Measurements from ENCODE around the gene GREB1.

GREB1 gene

DNA sequence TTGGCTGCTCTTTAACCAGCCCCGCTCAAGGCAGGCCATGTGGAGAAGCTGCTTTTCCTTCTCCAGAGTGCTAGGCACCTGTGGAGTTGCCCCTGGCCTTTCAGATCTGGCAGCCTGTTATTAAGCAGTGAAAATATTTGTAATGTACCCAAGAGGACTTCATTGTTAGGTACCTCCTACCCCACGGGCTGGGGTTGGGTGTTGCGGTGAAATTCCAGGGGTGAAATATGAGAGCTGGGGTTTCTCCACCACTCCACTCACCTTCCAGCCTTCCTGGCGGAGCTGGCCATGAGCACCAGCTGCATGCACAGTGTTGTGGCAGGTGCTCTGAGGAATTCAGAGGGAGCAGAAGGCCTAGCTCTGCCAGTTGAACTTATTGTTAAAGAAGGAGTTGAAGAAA lies 97.0 kb downstream of the GREB1 start:
- no peak for DNase-seq (ENCODE audit: low read depth in 1 of 2, low spot score in 1 of 2)

GRCh38 chr2:11631462-11631861 lies 97.6 kb downstream of the GREB1 start:
- no peak for DNase-seq (ENCODE audit: low read depth in 1 of 2, low spot score in 1 of 2)

- no peak for DNase-seq (ENCODE audit: low read depth in 1 of 2, low spot score in 1 of 2)
These were observed 100.2 kb downstream of the GREB1 start for GRCh38 chr2:11633923-11634478.

GRCh38 chr2:11634584-11634983 lies 100.7 kb downstream of the GREB1 start:
- DNase-seq (ENCODE audit: low read depth in 1 of 2, low spot score in 1 of 2): no peak

DNA sequence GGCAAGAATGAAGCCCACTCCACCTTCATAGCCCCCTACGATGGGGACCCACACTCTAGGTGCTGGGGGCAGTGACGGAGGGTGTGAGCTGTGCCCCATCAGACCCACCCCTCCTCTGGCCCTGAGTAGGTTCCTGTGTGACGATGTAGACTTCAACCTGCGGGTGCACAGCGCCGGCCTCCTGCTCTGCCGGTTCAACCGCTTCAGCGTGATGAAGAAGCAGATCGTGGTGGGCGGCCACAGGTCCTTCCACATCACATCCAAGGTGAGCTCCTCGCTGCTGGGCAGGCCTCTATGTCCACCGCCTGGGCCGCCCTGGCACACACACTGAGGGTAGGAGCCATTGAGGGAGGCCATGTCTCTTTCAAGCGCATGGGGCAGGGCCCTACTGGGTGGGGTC lies 101.3 kb downstream of the GREB1 start:
- no peak for DNase-seq (ENCODE audit: low read depth in 1 of 2, low spot score in 1 of 2)

GRCh38 chr2:11636593-11637295 lies 102.9 kb downstream of the GREB1 start:
- no peak for DNase-seq (ENCODE audit: low read depth in 1 of 2, low spot score in 1 of 2)

DNA sequence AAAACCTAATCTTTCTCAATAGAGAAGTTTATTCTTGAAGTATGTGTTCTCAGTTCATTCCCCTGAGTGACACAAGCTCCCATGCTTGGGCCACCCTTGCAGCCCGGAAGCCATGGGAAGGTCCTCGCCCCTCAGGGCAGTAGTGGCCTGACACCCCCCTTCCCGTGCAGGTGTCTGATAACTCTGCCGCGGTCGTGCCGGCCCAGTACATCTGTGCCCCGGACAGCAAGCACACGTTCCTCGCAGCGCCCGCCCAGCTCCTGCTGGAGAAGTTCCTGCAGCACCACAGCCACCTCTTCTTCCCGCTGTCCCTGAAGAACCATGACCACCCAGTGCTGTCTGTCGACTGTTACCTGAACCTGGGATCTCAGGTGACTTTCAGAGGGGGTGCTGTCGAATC lies 103.7 kb downstream of the GREB1 start:
- DNase-seq (ENCODE audit: low read depth in 1 of 2, low spot score in 1 of 2): no peak

DNA sequence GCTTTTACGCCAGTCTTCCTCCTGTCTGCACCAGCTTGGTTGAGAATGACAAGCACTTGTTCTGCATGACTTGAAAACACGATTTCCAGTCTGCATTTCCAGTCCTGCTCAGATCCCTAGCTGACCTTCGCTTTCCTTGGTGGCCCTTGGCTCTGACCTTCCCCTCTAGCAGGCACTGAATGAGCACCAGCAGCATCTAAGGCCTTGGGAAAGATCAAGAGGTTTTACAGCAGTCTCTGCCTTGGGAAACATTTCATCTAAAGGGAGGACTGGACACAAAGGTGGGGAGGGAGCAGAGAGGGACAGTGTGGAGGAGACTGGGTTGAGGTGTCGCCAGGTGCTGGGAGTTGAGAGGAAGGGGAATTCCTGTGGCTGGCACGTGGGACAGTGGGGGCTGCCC lies 105.7 kb downstream of the GREB1 start:
- no peak for DNase-seq (ENCODE audit: low read depth in 1 of 2, low spot score in 1 of 2)

DNA sequence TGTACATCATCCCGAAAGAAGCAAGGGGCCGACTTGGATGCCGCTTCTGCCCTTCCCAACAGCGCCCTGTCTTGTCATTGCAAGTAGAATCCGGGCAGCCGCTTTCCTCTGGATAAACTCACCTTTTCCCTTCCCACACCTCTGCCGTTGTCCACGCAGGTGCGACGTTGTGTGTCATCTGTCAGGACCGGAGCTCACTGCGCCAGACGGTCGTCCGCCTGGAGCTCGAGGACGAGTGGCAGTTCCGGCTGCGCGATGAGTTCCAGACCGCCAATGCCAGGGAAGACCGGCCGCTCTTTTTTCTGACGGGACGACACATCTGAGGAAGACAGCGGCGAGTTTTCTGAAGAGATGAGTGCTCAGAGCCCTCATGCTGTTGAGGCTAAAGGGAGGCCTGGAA lies 106.3 kb downstream of the GREB1 start:
- DNase-seq (ENCODE audit: low read depth in 1 of 2, low spot score in 1 of 2): no peak

DNA sequence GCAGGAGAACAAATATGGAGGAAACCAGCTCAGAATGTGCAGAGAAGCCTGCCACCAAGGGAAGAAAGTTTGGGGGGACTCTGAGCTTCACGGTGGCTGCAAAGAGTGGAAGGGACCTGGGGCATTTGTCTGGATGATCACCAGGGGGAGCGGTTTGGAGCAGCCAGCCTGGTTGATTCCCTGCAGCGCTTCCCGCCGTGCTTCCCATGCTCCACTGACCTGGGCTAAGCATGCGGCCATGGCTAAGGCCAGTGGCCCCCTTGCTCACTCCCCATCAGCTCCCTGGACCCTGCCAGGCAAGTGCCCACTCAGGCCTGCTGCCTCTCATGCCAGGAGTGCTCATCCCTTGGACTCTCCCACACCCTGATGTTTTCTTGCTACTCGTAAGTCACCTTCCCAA lies 109.1 kb downstream of the GREB1 start:
- DNase-seq (ENCODE audit: low read depth in 1 of 2, low spot score in 1 of 2): no peak

- no peak for DNase-seq (ENCODE audit: low read depth in 1 of 2, low spot score in 1 of 2)
These were observed 110.4 kb downstream of the GREB1 start for GRCh38 chr2:11644293-11644692.

DNA sequence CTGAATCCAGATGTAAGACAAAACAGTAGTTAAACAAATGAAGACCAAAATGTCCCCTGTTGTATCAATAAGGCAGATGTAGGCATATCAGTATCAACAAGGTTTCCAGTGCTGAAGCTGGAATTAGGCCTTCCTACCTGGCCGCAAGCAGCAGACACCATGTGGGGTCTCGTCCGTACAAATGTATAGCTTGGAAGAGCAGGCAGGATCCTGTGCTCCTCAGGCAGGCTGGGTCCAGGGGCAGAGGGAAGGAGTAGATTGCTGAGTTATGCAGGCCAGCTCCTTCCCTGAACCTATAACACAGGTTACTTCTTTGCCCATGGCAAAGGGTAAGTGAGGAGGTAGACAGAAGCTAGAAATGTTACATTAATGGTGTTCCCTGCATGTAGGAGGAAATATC lies 112.7 kb downstream of the GREB1 start:
- no peak for DNase-seq (ENCODE audit: low read depth in 1 of 2, low spot score in 1 of 2)

GRCh38 chr2:11647834-11648600 lies 114.2 kb downstream of the GREB1 start:
- DNase-seq (ENCODE audit: low read depth in 1 of 2, low spot score in 1 of 2): no peak

GRCh38 chr2:11649093-11649492 lies 115.2 kb downstream of the GREB1 start:
- no peak for DNase-seq (ENCODE audit: low read depth in 1 of 2, low spot score in 1 of 2)

- no peak for DNase-seq (ENCODE audit: low read depth in 1 of 2, low spot score in 1 of 2)
These were observed 118.2 kb downstream of the GREB1 start for GRCh38 chr2:11651856-11652548.

GRCh38 chr2:11652553-11652952 lies 118.7 kb downstream of the GREB1 start:
- DNase-seq (ENCODE audit: low read depth in 1 of 2, low spot score in 1 of 2): no peak

GRCh38 chr2:11655495-11655894 lies 121.7 kb downstream of the GREB1 start:
- no peak for DNase-seq (ENCODE audit: low read depth in 1 of 2, low spot score in 1 of 2)

- DNase-seq (ENCODE audit: low read depth in 1 of 2, low spot score in 1 of 2): no peak
These were observed 122.4 kb downstream of the GREB1 start for GRCh38 chr2:11656252-11656651.

DNA sequence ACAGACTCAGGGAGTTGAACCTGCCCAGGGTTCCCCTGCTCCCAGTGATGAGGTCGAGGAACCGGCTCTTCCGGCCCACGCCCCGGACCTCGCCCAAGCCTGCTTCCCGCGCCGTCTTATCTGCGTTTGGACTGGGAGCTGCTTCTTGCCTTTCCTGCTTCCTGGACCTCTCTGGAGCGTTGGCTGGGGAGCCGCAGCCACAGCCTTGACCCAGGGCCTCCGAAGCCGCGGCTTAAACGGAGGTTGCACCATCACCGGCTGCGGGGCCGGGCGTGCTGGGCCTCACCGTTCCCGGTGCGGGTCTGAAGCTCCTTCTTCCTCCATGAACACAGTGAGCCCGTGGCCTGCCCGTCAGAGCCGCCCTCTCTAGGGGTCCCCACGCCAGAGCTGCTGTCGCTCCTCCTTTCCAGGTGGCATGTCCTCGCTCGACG lies 122.8 kb downstream of the GREB1 start:
- no peak for DNase-seq (ENCODE audit: low read depth in 1 of 2, low spot score in 1 of 2)

DNA sequence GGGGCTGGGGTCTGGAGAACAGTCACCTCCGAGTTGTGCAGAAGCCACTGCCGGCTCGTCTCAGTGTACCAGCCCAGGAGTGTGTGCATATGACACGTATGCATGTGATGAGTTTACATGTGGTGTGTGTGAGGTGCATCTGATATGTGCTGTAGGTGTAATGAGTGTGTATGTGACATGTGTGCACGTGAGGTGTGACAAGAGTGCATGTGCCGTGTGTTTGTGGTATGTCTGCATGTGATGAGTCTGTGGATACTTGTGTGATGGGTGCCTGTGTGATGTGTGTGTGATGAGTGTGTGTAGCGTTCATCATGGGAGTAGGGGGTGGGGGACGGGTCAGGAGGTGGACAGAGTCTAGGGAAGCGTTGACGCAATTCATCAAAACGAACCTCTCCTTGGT lies 123.3 kb downstream of the GREB1 start:
- no peak for DNase-seq (ENCODE audit: low read depth in 1 of 2, low spot score in 1 of 2)

DNA sequence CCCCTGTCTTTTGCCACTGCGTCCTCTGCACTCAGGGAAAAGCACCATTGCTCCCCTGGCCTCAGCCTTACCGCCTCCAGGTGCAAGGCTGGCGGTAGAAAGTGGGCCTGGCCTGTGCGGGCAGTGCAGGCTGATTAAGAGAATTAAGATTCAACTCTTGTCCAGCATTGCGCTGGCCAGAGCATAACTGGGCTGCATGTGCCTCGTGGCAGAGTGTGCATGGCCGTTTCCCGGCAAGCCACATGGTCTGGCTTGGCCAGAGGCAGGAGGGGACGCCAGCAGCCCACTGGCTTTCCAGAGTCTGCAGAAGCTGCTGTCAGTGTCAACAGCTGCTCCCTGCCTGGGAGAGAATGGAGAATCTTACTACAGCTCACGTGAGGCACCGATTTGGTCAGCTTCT lies 123.8 kb downstream of the GREB1 start:
- no peak for DNase-seq (ENCODE audit: low read depth in 1 of 2, low spot score in 1 of 2)
